Memory B cell (primary cell): ENCODE measurements around the gene PTGES.

Experiments used
- ATAC-seq: fragments of 150-1000 bp; cut with Tn5 transposase; 2 replicates; pipeline ENCODE4 v1.10.0; 2021; ENCODE audit warnings: low read depth, mild to moderate bottlenecking, moderate library complexity
- DNase-seq, 2 donors: peaks; one replicate each; pipeline ENCODE4 v3.0.0; 2022; ENCODE audit warnings: low spot score in 2 of 2
- H3K27ac Mint-ChIP-seq: one replicate; pipeline ENCODE4 v1.8.0; 2022; ENCODE audit warnings: mild to moderate bottlenecking, moderate library complexity, mixed read lengths
- H3K27me3 Mint-ChIP-seq: one replicate; pipeline ENCODE4 v1.8.0; 2022; ENCODE audit warnings: mixed read lengths
- H3K36me3 Mint-ChIP-seq: one replicate; pipeline ENCODE4 v1.8.0; 2022; ENCODE audit warnings: mild to moderate bottlenecking, mixed read lengths
- H3K4me1 Mint-ChIP-seq: one replicate; pipeline ENCODE4 v1.8.0; 2022; ENCODE audit warnings: mixed read lengths
- H3K4me3 Mint-ChIP-seq: one replicate; pipeline ENCODE4 v1.8.0; 2022; ENCODE audit warnings: mild to moderate bottlenecking, moderate library complexity, mixed read lengths
- H3K9me3 Mint-ChIP-seq: one replicate; pipeline ENCODE4 v1.8.0; 2022; ENCODE audit warnings: mixed read lengths

Gene PTGES

GRCh38 chr9:129745200-129745599, 7.6 kb downstream of the PTGES start:
- no peak for DNase-seq
- peaks cover 5% of the 10 kb centered on the region for H3K4me1 Mint-ChIP-seq
- peaks cover 4% of the 10 kb centered on the region for H3K27me3 Mint-ChIP-seq
- no peaks in the 10 kb centered on the region for H3K36me3 Mint-ChIP-seq
- no peak overlapping the region for H3K27ac Mint-ChIP-seq
- ATAC-seq: no peak
- no peak overlapping the region for H3K4me3 Mint-ChIP-seq
- H3K9me3 Mint-ChIP-seq: no peaks in the 10 kb centered on the region

GRCh38 chr9:129740666-129741464, 12.0 kb downstream of the PTGES start:
- peaks cover 3% of the 10 kb centered on the region for H3K4me1 Mint-ChIP-seq
- ATAC-seq: no peak
- H3K4me3 Mint-ChIP-seq: no peak overlapping the region
- no peaks in the 10 kb centered on the region for H3K9me3 Mint-ChIP-seq
- no peaks in the 10 kb centered on the region for H3K36me3 Mint-ChIP-seq
- no peak for DNase-seq
- H3K27ac Mint-ChIP-seq: no peak overlapping the region
- H3K27me3 Mint-ChIP-seq: peaks cover 8% of the 10 kb centered on the region

- no peak overlapping the region for H3K4me3 Mint-ChIP-seq
- no peaks in the 10 kb centered on the region for H3K36me3 Mint-ChIP-seq
- peaks cover 8% of the 10 kb centered on the region for H3K27me3 Mint-ChIP-seq
- no peak overlapping the region for H3K27ac Mint-ChIP-seq
- no peak for ATAC-seq
- DNase-seq: no peak
- no peaks in the 10 kb centered on the region for H3K9me3 Mint-ChIP-seq
- peaks cover 3% of the 10 kb centered on the region for H3K4me1 Mint-ChIP-seq
Observed at GRCh38 chr9:129740174-129740573, 12.7 kb downstream of the PTGES start.

DNA sequence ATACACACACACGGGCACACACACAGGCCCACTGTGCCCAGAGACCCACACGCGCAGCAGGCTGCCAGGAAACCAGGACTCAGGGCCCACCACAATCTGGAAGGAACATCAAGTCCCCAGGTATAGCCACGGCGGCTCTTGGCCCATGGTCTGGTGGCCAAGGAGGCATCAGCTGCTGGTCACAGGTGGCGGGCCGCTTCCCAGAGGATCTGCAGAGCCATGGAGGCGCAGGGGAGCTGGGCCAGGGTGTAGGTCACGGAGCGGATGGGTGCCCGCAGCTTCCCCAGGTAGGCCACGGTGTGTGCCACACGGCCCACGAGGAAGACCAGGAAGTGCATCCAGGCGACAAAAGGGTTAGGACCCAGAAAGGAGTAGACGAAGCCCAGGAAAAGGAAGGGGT, 13.4 kb downstream of the PTGES start:
- Mint-ChIP-seq H3K27me3 (peaks cover 8% of the 10 kb centered on the region), H3K4me3 (no peak overlapping the region)

DNA sequence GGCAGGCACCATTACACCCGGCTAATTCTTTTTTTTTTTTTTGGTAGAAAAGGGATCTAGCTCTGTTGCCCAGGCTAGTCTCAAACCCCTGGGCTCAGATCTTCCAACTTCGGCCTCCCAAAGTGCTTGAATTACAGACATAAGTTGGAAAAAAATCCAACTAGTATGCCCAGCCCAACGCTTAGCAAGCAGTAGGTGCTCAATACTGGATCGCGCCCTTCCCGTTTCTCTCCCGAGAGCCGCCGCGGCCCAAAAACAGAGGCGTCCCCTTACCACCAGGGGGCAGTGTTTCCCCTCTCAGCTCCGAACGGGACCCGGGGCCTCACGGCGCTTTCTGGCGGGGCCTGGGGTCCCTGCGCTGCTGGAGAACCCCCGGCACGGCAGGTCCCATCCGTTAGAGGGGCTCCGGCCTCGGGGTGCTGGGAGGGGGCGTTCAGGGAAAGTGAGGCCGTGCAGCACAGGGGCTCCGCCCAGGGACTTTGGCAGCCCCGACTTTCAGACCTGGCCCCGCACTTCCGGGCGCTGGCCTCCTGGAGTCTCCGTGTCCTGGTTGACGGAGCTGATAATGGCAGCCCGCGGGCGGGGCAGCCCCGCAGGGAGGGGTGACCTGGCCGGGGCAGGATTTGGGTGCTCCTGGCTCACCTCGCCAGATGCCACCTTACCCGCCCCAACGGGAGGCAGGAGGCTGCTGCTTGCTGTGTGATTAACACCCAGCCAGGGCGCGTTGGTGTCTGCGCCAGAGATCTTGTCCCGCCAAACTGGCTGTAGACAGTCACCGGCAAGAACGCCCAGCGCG, 15.2 kb downstream of the PTGES start:
- peaks cover 3% of the 10 kb centered on the region for H3K4me1 Mint-ChIP-seq
- no peaks in the 10 kb centered on the region for H3K9me3 Mint-ChIP-seq
- H3K27me3 Mint-ChIP-seq: peaks cover 7% of the 10 kb centered on the region
- H3K27ac Mint-ChIP-seq: no peak overlapping the region
- peak overlapping the region; percentile 72 for H3K4me3 Mint-ChIP-seq
- peak; percentile 88 to 92 for DNase-seq
- no peaks in the 10 kb centered on the region for H3K36me3 Mint-ChIP-seq
- peak; percentile 91 for ATAC-seq

More for the DNA sequence above, 13.4 kb downstream of the PTGES start:
- DNase-seq: no peak
- peaks cover 3% of the 10 kb centered on the region for H3K4me1 Mint-ChIP-seq
- no peaks in the 10 kb centered on the region for H3K9me3 Mint-ChIP-seq
- no peak overlapping the region for H3K27ac Mint-ChIP-seq
- no peaks in the 10 kb centered on the region for H3K36me3 Mint-ChIP-seq
- no peak for ATAC-seq

GRCh38 chr9:129736334-129736733, 16.5 kb downstream of the PTGES start:
- DNase-seq (no peak), ATAC-seq (no peak)
- H3K36me3 Mint-ChIP-seq: no peaks in the 10 kb centered on the region
- peaks cover 3% of the 10 kb centered on the region for H3K4me1 Mint-ChIP-seq
- no peaks in the 10 kb centered on the region for H3K9me3 Mint-ChIP-seq
- H3K27ac Mint-ChIP-seq: no peak overlapping the region
- H3K27me3 Mint-ChIP-seq: peaks cover 9% of the 10 kb centered on the region
- H3K4me3 Mint-ChIP-seq: no peak overlapping the region

DNA sequence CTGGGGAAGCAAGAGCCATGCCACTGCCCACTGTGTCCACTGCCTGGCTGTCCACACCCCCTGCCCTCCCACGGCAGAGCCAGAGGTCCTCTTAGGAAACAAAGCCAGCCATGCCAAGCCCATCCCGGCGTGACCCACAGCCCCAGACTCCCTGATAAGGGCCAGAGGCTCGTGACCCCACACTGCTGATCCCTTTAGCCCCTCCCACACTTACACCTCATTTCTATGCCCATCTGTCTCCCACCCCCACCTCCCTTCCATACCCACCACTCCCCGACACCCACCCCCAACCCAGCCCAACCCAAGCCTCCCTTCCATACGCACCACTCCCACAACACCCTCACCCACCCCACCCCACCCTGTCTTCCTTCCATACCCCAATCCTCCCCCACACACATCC, 17.3 kb downstream of the PTGES start:
- no peak for ATAC-seq
- H3K9me3 Mint-ChIP-seq: no peaks in the 10 kb centered on the region
- DNase-seq: no peak
- H3K27me3 Mint-ChIP-seq: peaks cover 10% of the 10 kb centered on the region
- no peaks in the 10 kb centered on the region for H3K36me3 Mint-ChIP-seq
- no peak overlapping the region for H3K27ac Mint-ChIP-seq
- no peak overlapping the region for H3K4me3 Mint-ChIP-seq
- peaks cover 3% of the 10 kb centered on the region for H3K4me1 Mint-ChIP-seq

- Mint-ChIP-seq H3K27me3 (peaks cover 9% of the 10 kb centered on the region), H3K36me3 (no peaks in the 10 kb centered on the region)
- ATAC-seq: no peak
Observed at GRCh38 chr9:129733632-129733953, 19.2 kb downstream of the PTGES start.

GRCh38 chr9:129732946-129733631, 19.8 kb downstream of the PTGES start:
- ATAC-seq (no peak), DNase-seq (no peak)
- no peak overlapping the region for H3K27ac Mint-ChIP-seq
- peaks cover 9% of the 10 kb centered on the region for H3K27me3 Mint-ChIP-seq
- peaks cover 3% of the 10 kb centered on the region for H3K4me1 Mint-ChIP-seq
- H3K36me3 Mint-ChIP-seq: no peaks in the 10 kb centered on the region
- H3K9me3 Mint-ChIP-seq: no peaks in the 10 kb centered on the region
- H3K4me3 Mint-ChIP-seq: no peak overlapping the region

More at GRCh38 chr9:129733632-129733953, 19.2 kb downstream of the PTGES start:
- no peak for DNase-seq
- Mint-ChIP-seq H3K4me3 (no peak overlapping the region), H3K9me3 (no peaks in the 10 kb centered on the region), H3K27ac (no peak overlapping the region), H3K4me1 (peaks cover 3% of the 10 kb centered on the region)

DNA sequence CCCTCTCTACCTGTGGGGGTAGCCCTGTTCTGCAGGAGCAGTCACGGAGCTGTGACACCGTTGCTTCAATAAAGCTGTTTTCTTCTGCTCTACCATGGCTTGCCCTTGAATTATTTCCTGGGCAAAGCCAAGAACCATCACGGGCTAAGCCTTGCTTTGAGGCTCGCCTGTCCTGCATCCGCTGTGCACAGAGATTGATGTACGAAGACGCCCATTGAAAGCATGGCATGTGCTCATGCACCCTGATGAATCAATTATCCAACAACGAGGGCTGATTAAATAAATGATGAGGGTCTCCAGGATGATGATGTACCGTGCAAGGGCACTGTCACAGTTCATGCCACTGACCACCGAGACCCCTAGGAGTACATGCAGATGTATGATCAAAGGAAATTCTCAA, 20.7 kb downstream of the PTGES start:
- Mint-ChIP-seq H3K27ac (no peak overlapping the region), H3K36me3 (no peaks in the 10 kb centered on the region), H3K27me3 (peaks cover 12% of the 10 kb centered on the region), H3K4me3 (no peak overlapping the region), H3K4me1 (peaks cover 2% of the 10 kb centered on the region), H3K9me3 (no peaks in the 10 kb centered on the region)
- ATAC-seq (no peak), DNase-seq (no peak)

- no peaks in the 10 kb centered on the region for H3K9me3 Mint-ChIP-seq
- H3K4me1 Mint-ChIP-seq: no peaks in the 10 kb centered on the region
- peaks cover 11% of the 10 kb centered on the region for H3K27me3 Mint-ChIP-seq
- H3K27ac Mint-ChIP-seq: no peak overlapping the region
- no peak for ATAC-seq
- DNase-seq: no peak
- H3K4me3 Mint-ChIP-seq: no peak overlapping the region
- no peaks in the 10 kb centered on the region for H3K36me3 Mint-ChIP-seq
Observed at GRCh38 chr9:129731477-129732085, 21.3 kb downstream of the PTGES start.

GRCh38 chr9:129728744-129729143, 24.1 kb downstream of the PTGES start:
- H3K9me3 Mint-ChIP-seq: no peaks in the 10 kb centered on the region
- H3K27me3 Mint-ChIP-seq: peaks cover 12% of the 10 kb centered on the region
- H3K4me1 Mint-ChIP-seq: no peaks in the 10 kb centered on the region
- no peak overlapping the region for H3K4me3 Mint-ChIP-seq
- no peak overlapping the region for H3K27ac Mint-ChIP-seq
- DNase-seq (no peak), ATAC-seq (no peak)
- H3K36me3 Mint-ChIP-seq: no peaks in the 10 kb centered on the region

GRCh38 chr9:129726322-129727160, 26.3 kb downstream of the PTGES start:
- DNase-seq (peak; percentile 51 to 59), ATAC-seq (peak; percentile 81)
- peaks cover 12% of the 10 kb centered on the region for H3K27me3 Mint-ChIP-seq
- H3K9me3 Mint-ChIP-seq: no peaks in the 10 kb centered on the region
- no peaks in the 10 kb centered on the region for H3K36me3 Mint-ChIP-seq
- H3K27ac Mint-ChIP-seq: no peak overlapping the region
- no peak overlapping the region for H3K4me3 Mint-ChIP-seq
- H3K4me1 Mint-ChIP-seq: no peaks in the 10 kb centered on the region
